A673 (cell line): Measurements from ENCODE around the gene CTNNA3. TPM values are rescaled to one million over a fixed set of nuclear protein-coding genes. Genes with fewer than 3 reads are reported as not detected.

Source experiments
- BruUV-seq: library from RNA; stranded (reverse); fragments of 400-500 nt; replicated peaks from 2 replicates; lab custom pipeline; 2021; lab: Mats Ljungman, UMichigan
- CTCF ChIA-PET: fragments of 300-600 bp; sonication (Branson Sonifier 250); formaldehyde crosslinking; loops from one replicate; lab custom pipeline; 2022; ENCODE audit warnings: antibody characterized with exemption; lab: Charles Lee
- POLR2A ChIA-PET: fragments of 300-600 bp; sonication (Branson Sonifier 250); formaldehyde crosslinking; loops from one replicate; lab custom pipeline; 2022; ENCODE audit warnings: antibody characterized with exemption; ENCODE audit not compliant: low non-redundant PET; lab: Charles Lee
- DNase-seq: peaks from one replicate; pipeline ENCODE4 v3.0.0-alpha.2; 2015; ENCODE audit warnings: low spot score
- H3K27ac ChIP-seq: fragments of 200-600 bp; sonication (generic); 2 replicates; pipeline ENCODE4 v1.5.1; 2016; ENCODE audit warnings: mixed run types, low read depth, mild to moderate bottlenecking, mixed read lengths, antibody characterized with exemption, low read length; ENCODE audit not compliant: poor library complexity, severe bottlenecking
- H3K27me3 ChIP-seq: fragments of 200-600 bp; sonication (generic); replicated peaks from 2 replicates; pipeline ENCODE4 v1.6.1; 2017; ENCODE audit warnings: mixed run types, low read depth, mild to moderate bottlenecking, mixed read lengths, antibody characterized with exemption, low read length; ENCODE audit not compliant: insufficient read depth, poor library complexity
- H3K36me3 ChIP-seq: fragments of 200-600 bp; sonication (generic); 2 replicates; pipeline ENCODE4 v1.6.1; 2016; ENCODE audit warnings: mixed run types, mild to moderate bottlenecking, mixed read lengths, antibody characterized with exemption, low read length; ENCODE audit not compliant: insufficient read depth, poor library complexity, severe bottlenecking
- H3K4me1 ChIP-seq: fragments of 200-600 bp; sonication (generic); 2 replicates; pipeline ENCODE4 v1.6.1; 2017; ENCODE audit warnings: mixed run types, mild to moderate bottlenecking, mixed read lengths, antibody characterized with exemption, low read length; ENCODE audit not compliant: insufficient read depth, poor library complexity, severe bottlenecking
- H3K4me3 ChIP-seq: fragments of 200-600 bp; sonication (generic); 2 replicates; pipeline ENCODE4 v1.5.1; 2016; ENCODE audit warnings: low read depth, mixed run types, mild to moderate bottlenecking, mixed read lengths, low read length; ENCODE audit not compliant: poor library complexity, severe bottlenecking
- H3K9me3 ChIP-seq: fragments of 200-600 bp; sonication (generic); 2 replicates; pipeline ENCODE4 v1.6.1; 2016; ENCODE audit warnings: mixed run types, low read depth, mild to moderate bottlenecking, mixed read lengths, antibody characterized with exemption, low read length; ENCODE audit not compliant: poor library complexity, severe bottlenecking
- EZH2 ChIP-seq: fragments of 200-600 bp; sonication (generic); IDR thresholded peaks from 2 replicates; pipeline ENCODE4 v1.6.1; 2017; ENCODE audit warnings: borderline replicate concordance, low read depth, mild to moderate bottlenecking, mixed read lengths, antibody characterized with exemption, low read length; ENCODE audit not compliant: poor library complexity, severe bottlenecking
- intact Hi-C: fragments of 100-400 bp; cut with micrococcal nuclease; formaldehyde crosslinking; loops from one replicate; pipeline ENCODE4 v1.10.0; 2022; ENCODE audit not compliant: unreplicated experiment
- microRNA-seq: library from miRNA; unstranded; fragments of <30 nt; microRNA quantifications from one replicate; pipeline ENCODE4 v1.2.0, GENCODE V29; 2021
- total RNA-seq: library from RNA; stranded (reverse); gene quantifications from 2 replicates; pipeline ENCODE4 v1.2.3, GENCODE V29; 2021
- TF ChIP-seq, protein P1 (sequence below): fragments of 300-800, 200-600 bp; sonication (generic); conservative IDR thresholded peaks from 2 replicates; pipeline ENCODE4 v1.5.1; 2017; ENCODE audit warnings: low read depth, mild to moderate bottlenecking, antibody characterized with exemption, low read length, moderate library complexity, mixed read lengths

Gene CTNNA3
- total RNA-seq, 1 experiment from 2014 or later: not detected

DNA sequence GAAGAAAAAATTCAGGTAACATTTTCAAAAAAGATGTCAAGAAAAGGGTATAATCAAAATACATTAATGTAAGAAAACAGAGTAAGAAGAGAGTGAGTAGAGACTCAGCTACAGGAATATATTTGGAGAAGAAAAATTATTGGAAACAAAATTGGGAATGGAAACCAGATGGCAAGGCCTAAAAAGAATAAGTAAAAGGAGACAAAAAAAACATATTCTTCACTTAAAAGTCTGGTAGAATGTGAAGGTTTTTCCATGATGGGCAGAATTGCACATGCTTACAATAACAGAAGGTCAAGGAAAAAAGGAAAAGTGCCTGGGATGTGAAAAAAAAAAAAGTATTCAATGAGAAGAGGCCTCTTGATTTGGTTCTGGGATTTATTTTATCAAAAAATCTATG lies 1832.0 kb downstream of the CTNNA3 start:
- no peaks in the 10 kb centered on the region for H3K4me1 ChIP-seq
- H3K36me3 ChIP-seq: no peaks in the 10 kb centered on the region
- H3K27ac ChIP-seq: no peak overlapping the region
- intact Hi-C loops: no loop called here
- H3K27me3 ChIP-seq: no peaks in the 10 kb centered on the region
- POLR2A ChIA-PET: no interaction called here
- H3K9me3 ChIP-seq: no peaks in the 10 kb centered on the region
- no peak for DNase-seq
- CTCF ChIA-PET: no interaction called here
- H3K4me3 ChIP-seq: no peak overlapping the region
- no TSS peak for BruUV-seq
- TF ChIP-seq, protein P1, sequence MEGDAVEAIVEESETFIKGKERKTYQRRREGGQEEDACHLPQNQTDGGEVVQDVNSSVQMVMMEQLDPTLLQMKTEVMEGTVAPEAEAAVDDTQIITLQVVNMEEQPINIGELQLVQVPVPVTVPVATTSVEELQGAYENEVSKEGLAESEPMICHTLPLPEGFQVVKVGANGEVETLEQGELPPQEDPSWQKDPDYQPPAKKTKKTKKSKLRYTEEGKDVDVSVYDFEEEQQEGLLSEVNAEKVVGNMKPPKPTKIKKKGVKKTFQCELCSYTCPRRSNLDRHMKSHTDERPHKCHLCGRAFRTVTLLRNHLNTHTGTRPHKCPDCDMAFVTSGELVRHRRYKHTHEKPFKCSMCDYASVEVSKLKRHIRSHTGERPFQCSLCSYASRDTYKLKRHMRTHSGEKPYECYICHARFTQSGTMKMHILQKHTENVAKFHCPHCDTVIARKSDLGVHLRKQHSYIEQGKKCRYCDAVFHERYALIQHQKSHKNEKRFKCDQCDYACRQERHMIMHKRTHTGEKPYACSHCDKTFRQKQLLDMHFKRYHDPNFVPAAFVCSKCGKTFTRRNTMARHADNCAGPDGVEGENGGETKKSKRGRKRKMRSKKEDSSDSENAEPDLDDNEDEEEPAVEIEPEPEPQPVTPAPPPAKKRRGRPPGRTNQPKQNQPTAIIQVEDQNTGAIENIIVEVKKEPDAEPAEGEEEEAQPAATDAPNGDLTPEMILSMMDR: no peak
- no peak for TF ChIP-seq EZH2

Small RNA genes lying within 50 kb of the gene (microRNA-seq; reads per million reads assigned to microRNA genes)
- gene MIR7151: not detected

Other genes with a start within 250 kb of the CTNNA3 start
- gene DNAJC12, start 142.0 kb upstream of the CTNNA3 start, total RNA-seq: 147 and 182 TPM in 2 replicates
- 41.0 and 42.6 TPM in 2 replicates for gene SIRT1, start 188.5 kb upstream of the CTNNA3 start, total RNA-seq